ENCODE results near the gene DGKB. TPM values are rescaled to one million over a fixed set of nuclear protein-coding genes. Genes with fewer than 3 reads are reported as not detected.

The DGKB gene
- total RNA-seq, 6 experiments from 2014 or later = 0.23 to 0.76 (median 0.61) TPM

- Mint-ChIP-seq H3K4me1 (ENCODE audit: low read depth) (peaks cover 42% of the 10 kb centered on the region), H3K36me3 (ENCODE audit: low read depth) (no peaks in the 10 kb centered on the region), H3K27ac (no peak overlapping the region), H3K4me3 (no peak overlapping the region; the same call in 1 of the 2 replicates), H3K9me3 (no peaks in the 10 kb centered on the region), H3K27me3 (ENCODE audit: insufficient read depth) (no peaks in the 10 kb centered on the region; the same call in 1 of the 2 replicates)
- no peak for DNase-seq
- TF ChIP-seq CTCF (IDR thresholded peaks at IDR 0.05) = no peak
These were observed 134.7 kb downstream of the DGKB start for GRCh38 chr7:14767716-14768425.

- H3K4me3 Mint-ChIP-seq = peak overlapping the region; percentile 43
- no peaks in the 10 kb centered on the region; the same call in 1 of the 2 replicates for H3K27me3 Mint-ChIP-seq (ENCODE audit: insufficient read depth)
- no peaks in the 10 kb centered on the region for H3K36me3 Mint-ChIP-seq (ENCODE audit: low read depth)
- H3K9me3 Mint-ChIP-seq = no peaks in the 10 kb centered on the region
- TF ChIP-seq CTCF (IDR thresholded peaks at IDR 0.05) = no peak
- H3K4me1 Mint-ChIP-seq (ENCODE audit: low read depth) = peaks cover 54% of the 10 kb centered on the region
- DNase-seq = peak; percentile 25
- peak overlapping the region; percentile 29 for H3K27ac Mint-ChIP-seq
These were observed 135.8 kb downstream of the DGKB start for GRCh38 chr7:14766747-14767146.

GRCh38 chr7:14765731-14766130, 136.8 kb downstream of the DGKB start:
- no peaks in the 10 kb centered on the region; the same call in 1 of the 2 replicates for H3K27me3 Mint-ChIP-seq (ENCODE audit: insufficient read depth)
- H3K4me1 Mint-ChIP-seq (ENCODE audit: low read depth) = peaks cover 64% of the 10 kb centered on the region
- H3K27ac Mint-ChIP-seq = peak overlapping the region; percentile 8; the same call in 1 of the 2 replicates
- no peak for TF ChIP-seq CTCF (IDR thresholded peaks at IDR 0.05)
- no peak overlapping the region; the same call in 1 of the 2 replicates for H3K4me3 Mint-ChIP-seq
- H3K36me3 Mint-ChIP-seq (ENCODE audit: low read depth) = no peaks in the 10 kb centered on the region
- DNase-seq = peak; percentile 6
- no peaks in the 10 kb centered on the region for H3K9me3 Mint-ChIP-seq

GRCh38 chr7:14762561-14762960, 140.0 kb downstream of the DGKB start:
- no peak for TF ChIP-seq CTCF (IDR thresholded peaks at IDR 0.05)
- Mint-ChIP-seq H3K9me3 (peaks cover 9% of the 10 kb centered on the region), H3K4me3 (0 out of 2 replicates have a peak overlapping the region, but pooled peaks have one; percentile 31), H3K27ac (peak overlapping the region; percentile 84; the same call in 1 of the 2 replicates), H3K4me1 (ENCODE audit: low read depth) (peaks cover 61% of the 10 kb centered on the region), H3K27me3 (ENCODE audit: insufficient read depth) (no peaks in the 10 kb centered on the region), H3K36me3 (ENCODE audit: low read depth) (peaks cover 4% of the 10 kb centered on the region; the same call in 1 of the 2 replicates)
- peak; percentile 9 for DNase-seq

- Mint-ChIP-seq H3K36me3 (ENCODE audit: low read depth) (peaks cover 4% of the 10 kb centered on the region; the same call in 1 of the 2 replicates), H3K9me3 (peaks cover 9% of the 10 kb centered on the region), H3K4me1 (ENCODE audit: low read depth) (peaks cover 52% of the 10 kb centered on the region)
These were observed 140.8 kb downstream of the DGKB start for GRCh38 chr7:14761510-14762296.

More at GRCh38 chr7:14761510-14762296, 140.8 kb downstream of the DGKB start:
- peak overlapping the region; percentile 16; the same call in 1 of the 2 replicates for H3K4me3 Mint-ChIP-seq
- no peaks in the 10 kb centered on the region for H3K27me3 Mint-ChIP-seq (ENCODE audit: insufficient read depth)
- no peak for TF ChIP-seq CTCF (IDR thresholded peaks at IDR 0.05)
- H3K27ac Mint-ChIP-seq = peak overlapping the region; percentile 84
- DNase-seq = peak; percentile 82
